CD4-positive, alpha-beta memory T cell (primary cell): ENCODE data around the gene AMDHD2. TPM values are rescaled to one million over a fixed set of nuclear protein-coding genes. Genes with fewer than 3 reads are reported as not detected.
A peak's percentile ranks its signal among the peaks of the same experiment; 100 is the strongest.
"Not testable (repeated sequence)": the region's sequence is repeated elsewhere in the genome, so short reads cannot be mapped to it uniquely, and the experiment has no call there.

Experiments
- CTCF ChIA-PET: fragments of 350-600 bp; sonication (Branson Sonifier 250); formaldehyde crosslinking; loops from one replicate; lab custom pipeline; 2021; ENCODE audit warnings: inconsistent platforms; ENCODE audit not compliant: partially characterized antibody; lab: Charles Lee
- POLR2A ChIA-PET: fragments of 350-600 bp; sonication (Branson Sonifier 250); formaldehyde crosslinking; loops from one replicate; lab custom pipeline; 2021; ENCODE audit not compliant: partially characterized antibody; lab: Charles Lee
- DNase-seq, 5 donors: peaks; one replicate each; pipeline versions ENCODE4 v3.0.0 to v3.0.0-alpha.2; 2020 to 2022; ENCODE audit warnings: mixed read lengths in 1 of 5
- H3K27ac ChIP-seq: one replicate; pipeline ENCODE4 v1.7.0; 2013; ENCODE audit warnings: low read depth, low read length
- H3K27me3 ChIP-seq: 2 replicates; pipeline ENCODE4 v1.7.0; 2013; ENCODE audit warnings: mild to moderate bottlenecking, low read length, moderate library complexity; ENCODE audit not compliant: insufficient read depth
- H3K36me3 ChIP-seq: 2 replicates; pipeline ENCODE4 v1.7.0; 2013; ENCODE audit warnings: mild to moderate bottlenecking, low read length, moderate library complexity; ENCODE audit not compliant: insufficient read depth
- H3K4me1 ChIP-seq: 2 replicates; pipeline ENCODE4 v1.7.0; 2013; ENCODE audit warnings: mild to moderate bottlenecking, low read length, moderate library complexity; ENCODE audit not compliant: insufficient read depth
- H3K4me3 ChIP-seq, 2 donors: one replicate each; pipeline ENCODE4 v1.7.0; 2013; ENCODE audit warnings: low read length in 2 of 2, mild to moderate bottlenecking in 1 of 2
- H3K9me3 ChIP-seq, 2 donors: one replicate each; pipeline ENCODE4 v1.7.0; 2013; ENCODE audit warnings: low read length in 2 of 2, control low read depth in 1 of 2; ENCODE audit not compliant: control insufficient read depth in 1 of 2
- H3K27ac Mint-ChIP-seq, 7 donors: one replicate each; pipeline ENCODE4 v1.8.0; 2020 to 2021; ENCODE audit warnings: mixed read lengths in 7 of 7, mild to moderate bottlenecking in 6 of 7, inconsistent platforms in 3 of 7, moderate library complexity in 3 of 7
- H3K27me3 Mint-ChIP-seq, 2 donors: one replicate each; pipeline ENCODE4 v1.8.0; 2020 to 2021; ENCODE audit warnings: mixed read lengths in 2 of 2
- H3K36me3 Mint-ChIP-seq, 2 donors: one replicate each; pipeline ENCODE4 v1.8.0; 2020 to 2021; ENCODE audit warnings: mixed read lengths in 2 of 2, inconsistent platforms in 1 of 2, mild to moderate bottlenecking in 1 of 2
- H3K4me1 Mint-ChIP-seq, 4 donors: one replicate each; pipeline ENCODE4 v1.8.0; 2020 to 2021; ENCODE audit warnings: mixed read lengths in 4 of 4, mild to moderate bottlenecking in 1 of 4
- H3K4me3 Mint-ChIP-seq, 8 donors: one replicate each; pipeline ENCODE4 v1.8.0; 2020 to 2021; ENCODE audit warnings: mixed read lengths in 8 of 8, mild to moderate bottlenecking in 7 of 8, moderate library complexity in 6 of 8, inconsistent platforms in 3 of 8
- H3K9me3 Mint-ChIP-seq, 8 donors: one replicate each; pipeline ENCODE4 v1.8.0; 2020 to 2021; ENCODE audit warnings: mixed read lengths in 8 of 8, mild to moderate bottlenecking in 5 of 8, inconsistent platforms in 3 of 8, moderate library complexity in 1 of 8
- intact Hi-C: fragments of 100-400 bp; cut with micrococcal nuclease; formaldehyde crosslinking; loops from one replicate; pipeline ENCODE4 v1.15.1; 2023
- polyA plus RNA-seq, 2 donors: library from polyadenylated mRNA; unstranded; fragments of 300-500 nt; fragmentation: Illumina TruSeq; gene quantifications; one replicate each; pipeline ENCODE4 v1.2.3, GENCODE V29; 2021
- total RNA-seq, 2 experiments: library from RNA; stranded (reverse); gene quantifications; one replicate each; pipeline ENCODE4 v1.2.3, GENCODE V29; 2021

AMDHD2 gene
- total and polyA plus RNA-seq, 4 experiments from 2014 or later, result 17.0 to 121 (median 68.1) TPM

- Mint-ChIP-seq H3K4me3 (peak overlapping the region in 6 of 8 donors; percentile 23 to 63 (median 54)), H3K27ac (peak overlapping the region in 1 of 7 donors; percentile 68), H3K36me3 (peaks cover 3 to 25% of the 10 kb centered on the region in 2 donors), H3K9me3 (peaks cover 0 to 8% (median 0%) of the 10 kb centered on the region in 8 donors), H3K4me1 (peaks cover 16 to 62% (median 43%) of the 10 kb centered on the region in 4 donors), H3K27me3 (peaks cover 0 to 2% of the 10 kb centered on the region in 2 donors)
- intact Hi-C loops, result loop anchor here (10.0 kb wide), 1 partner anchor 239 kb away; the partner anchor contains the start of gene ELOB
- no peak overlapping the region for H3K27ac ChIP-seq
- CTCF ChIA-PET, result interaction anchor here (0.5 kb wide), 1 partner anchor 886 kb away, joined by 3 read pairs; no protein-coding TSS in a partner anchor
- H3K27me3 ChIP-seq, result no peaks in the 10 kb centered on the region
- no peaks in the 10 kb centered on the region for H3K36me3 ChIP-seq
- H3K4me3 ChIP-seq, result no peak overlapping the region
- POLR2A ChIA-PET, result interaction anchor here (1.7 to 3.5 kb wide), 3 partner anchors 15 to 22 kb away, joined by 7 to 38 read pairs (median 26); partner anchors contain the start of genes AMDHD2 and ATP6V0C
- no peak for DNase-seq
- H3K9me3 ChIP-seq, result no peaks in the 10 kb centered on the region
- peaks cover 35% of the 10 kb centered on the region for H3K4me1 ChIP-seq
Observed at GRCh38 chr16:2535625-2536013, 15.4 kb downstream of the AMDHD2 start.

- Histone ChIP-seq H3K36me3 (no peaks in the 10 kb centered on the region), H3K9me3 (no peaks in the 10 kb centered on the region), H3K27me3 (no peaks in the 10 kb centered on the region), H3K27ac (peak within 1 kb of the TSS; percentile 64), H3K4me3 (peak within 1 kb of the TSS; percentile 63 to 65), H3K4me1 (peaks cover 37% of the 10 kb centered on the region)
- peak; percentile 93 to 97 (median 96) for DNase-seq
- Mint-ChIP-seq H3K27me3 (peaks cover 0 to 2% of the 10 kb centered on the region in 2 donors), H3K4me1 (peaks cover 27 to 66% (median 46%) of the 10 kb centered on the region in 4 donors), H3K36me3 (peaks cover 3 to 20% of the 10 kb centered on the region in 2 donors), H3K27ac (peak within 1 kb of the TSS; percentile 74 to 96 (median 92)), H3K4me3 (peak within 1 kb of the TSS; percentile 78 to 92 (median 88)), H3K9me3 (peaks cover 0 to 3% (median 0%) of the 10 kb centered on the region in 8 donors)
- ChIA-PET POLR2A (interaction anchor here (0.8 to 3.5 kb wide), 9 partner anchors 17 to 577 kb away, joined by 3 to 38 read pairs (median 4); partner anchors contain the start of genes AMDHD2, ATP6V0C, KCTD5 and PGP), CTCF (interaction anchor here (1.1 kb wide), 1 partner anchor 397 kb away, joined by 3 read pairs; no protein-coding TSS in a partner anchor)
- intact Hi-C loops, result loop anchor here (1.0 to 10.0 kb wide), 2 partner anchors 24 to 237 kb away; partner anchors contain the start of genes ATP6V0C and ELOB
Observed at GRCh38 chr16:2537451-2538379, 17.5 kb downstream of the AMDHD2 start, which contains the start of gene PDPK1. TSS of gene PDPK1 (plus strand) at chr16:2538021. CDS start at chr16:2538113, 92 bp downstream.

GRCh38 chr16:2539192-2539844 lies 19.1 kb downstream of the AMDHD2 start:
- H3K4me1 Mint-ChIP-seq, result peaks cover 27 to 59% (median 42%) of the 10 kb centered on the region in 4 donors

GRCh38 chr16:2539845-2540458 lies 19.8 kb downstream of the AMDHD2 start:
- H3K4me3 ChIP-seq, H3K36me3 ChIP-seq, H3K27me3 Mint-ChIP-seq, H3K9me3 ChIP-seq, CTCF ChIA-PET, H3K27me3 ChIP-seq, H3K27ac ChIP-seq, H3K9me3 Mint-ChIP-seq, POLR2A ChIA-PET: not testable (repeated sequence)
- Mint-ChIP-seq H3K36me3 (peaks cover 3 to 17% of the 10 kb centered on the region in 2 donors), H3K27ac (peak overlapping the region in 5 of 7 donors; percentile 35 to 73 (median 41)), H3K4me3 (peak overlapping the region; percentile 67 to 88 (median 86)), H3K4me1 (peaks cover 27 to 61% (median 42%) of the 10 kb centered on the region in 4 donors)
- DNase-seq, result peak in 1 of 5 donors; percentile 57
- H3K4me1 ChIP-seq, result peaks cover 34% of the 10 kb centered on the region
- intact Hi-C loops, result loop anchor here (10.0 kb wide), 1 partner anchor 235 kb away; the partner anchor contains the start of gene ELOB

More at GRCh38 chr16:2539192-2539844, 19.1 kb downstream of the AMDHD2 start:
- Mint-ChIP-seq H3K4me3 (peak overlapping the region; percentile 77 to 88 (median 86)), H3K27ac (peak overlapping the region in 5 of 7 donors; percentile 66 to 83 (median 73)), H3K36me3 (peaks cover 3 to 17% of the 10 kb centered on the region in 2 donors)
- H3K36me3 ChIP-seq, H3K27me3 ChIP-seq, H3K9me3 Mint-ChIP-seq, H3K27ac ChIP-seq, CTCF ChIA-PET, H3K27me3 Mint-ChIP-seq, H3K9me3 ChIP-seq, H3K4me3 ChIP-seq, DNase-seq: not testable (repeated sequence)
- peaks cover 34% of the 10 kb centered on the region for H3K4me1 ChIP-seq
- POLR2A ChIA-PET, result interaction anchor here (3.4 kb wide), 1 partner anchor 25 kb away, joined by 26 read pairs; the partner anchor contains the start of gene ATP6V0C
- intact Hi-C loops, result loop anchor here (10.0 kb wide), 1 partner anchor 235 kb away; the partner anchor contains the start of gene ELOB

- H3K27ac ChIP-seq, H3K36me3 ChIP-seq, H3K9me3 ChIP-seq, DNase-seq, H3K27me3 ChIP-seq, H3K27me3 Mint-ChIP-seq, H3K4me3 ChIP-seq, intact Hi-C loops, CTCF ChIA-PET, H3K9me3 Mint-ChIP-seq, POLR2A ChIA-PET: not testable (repeated sequence)
- Mint-ChIP-seq H3K36me3 (peaks cover 3 to 20% of the 10 kb centered on the region in 2 donors), H3K4me3 (peak overlapping the region in 6 of 8 donors; percentile 27 to 74 (median 50)), H3K4me1 (peaks cover 27 to 65% (median 45%) of the 10 kb centered on the region in 4 donors), H3K27ac (peak overlapping the region in 5 of 7 donors; percentile 39 to 83 (median 76))
- H3K4me1 ChIP-seq, result peaks cover 37% of the 10 kb centered on the region
Observed at GRCh38 chr16:2540912-2541311, 20.7 kb downstream of the AMDHD2 start.

DNA sequence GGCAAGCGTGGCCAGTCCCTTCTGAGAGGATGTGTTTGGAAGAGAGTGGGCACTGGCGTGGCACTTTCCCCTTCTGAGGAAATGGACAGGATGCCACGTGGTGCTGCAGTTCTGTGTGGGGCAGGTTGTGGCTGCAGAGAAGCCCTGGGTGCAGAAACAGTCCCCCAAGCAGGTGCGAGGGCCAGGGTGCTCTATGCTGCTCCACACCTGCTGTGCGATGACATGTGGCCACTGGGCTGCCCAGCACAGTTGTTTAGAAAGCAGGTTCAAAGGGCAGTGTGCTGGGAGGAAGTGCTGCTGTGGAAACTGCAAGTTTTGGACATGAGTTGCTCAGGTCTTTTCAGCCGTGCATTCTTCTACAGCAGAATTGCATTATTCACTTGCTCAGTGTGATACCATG lies 21.2 kb downstream of the AMDHD2 start:
- peaks cover 38% of the 10 kb centered on the region for H3K4me1 ChIP-seq
- Mint-ChIP-seq H3K27ac (peak overlapping the region in 5 of 7 donors; percentile 39 to 83 (median 53)), H3K36me3 (peaks cover 3 to 20% of the 10 kb centered on the region in 2 donors), H3K4me1 (peaks cover 27 to 60% (median 43%) of the 10 kb centered on the region in 4 donors), H3K4me3 (peak overlapping the region in 5 of 8 donors; percentile 10 to 74 (median 53))
- DNase-seq, H3K9me3 Mint-ChIP-seq, H3K27me3 ChIP-seq, H3K9me3 ChIP-seq, H3K36me3 ChIP-seq, CTCF ChIA-PET, H3K27me3 Mint-ChIP-seq, H3K4me3 ChIP-seq, intact Hi-C loops, H3K27ac ChIP-seq, POLR2A ChIA-PET: not testable (repeated sequence)
